ENCODE results near the gene TMEM14B. TPM values are rescaled to one million over a fixed set of nuclear protein-coding genes. Genes with fewer than 3 reads are reported as not detected.

The TMEM14B gene
- total RNA-seq, 1 donor from 2014 or later = 36.8 TPM

Other genes with a start within 250 kb of the TMEM14B start
- 6.0 TPM for gene GCNT2, start 226.5 kb upstream of the TMEM14B start, total RNA-seq (ENCODE audit: insufficient read depth, low replicate concordance)
- gene C6orf52, start 53.2 kb upstream of the TMEM14B start, total RNA-seq (ENCODE audit: insufficient read depth, low replicate concordance) = not detected
- 8.9 TPM for gene PAK1IP1, start 52.8 kb upstream of the TMEM14B start, total RNA-seq (ENCODE audit: insufficient read depth, low replicate concordance)
- 75.1 TPM for gene TMEM14C, start 24.7 kb upstream of the TMEM14B start, total RNA-seq (ENCODE audit: insufficient read depth, low replicate concordance)
- gene MAK, start 90.7 kb downstream of the TMEM14B start, total RNA-seq (ENCODE audit: insufficient read depth, low replicate concordance) = 2.2 TPM
- gene GCM2, start 134.2 kb downstream of the TMEM14B start, total RNA-seq (ENCODE audit: insufficient read depth, low replicate concordance) = 2.6 TPM
- 4.1 TPM for gene SYCP2L, start 139.2 kb downstream of the TMEM14B start, total RNA-seq (ENCODE audit: insufficient read depth, low replicate concordance)

All from umbilical cord (tissue), 1 donor.